GM20000 (cell line): ENCODE measurements around the gene SH3PXD2A.
"Not testable (repeated sequence)": the region's sequence is repeated elsewhere in the genome, so short reads cannot be mapped to it uniquely, and the experiment has no call there.

Experiments
- DNase-seq: peaks from one replicate; pipeline ENCODE4 v3.0.0; 2012; ENCODE audit warnings: low spot score
- TF ChIP-seq, protein P1 (sequence below): IDR thresholded peaks from 2 replicates; pipeline ENCODE4 v1.5.1; 2012; ENCODE audit warnings: mild to moderate bottlenecking, control low read depth; ENCODE audit errors: extremely low read depth, missing control alignments

SH3PXD2A gene

DNA sequence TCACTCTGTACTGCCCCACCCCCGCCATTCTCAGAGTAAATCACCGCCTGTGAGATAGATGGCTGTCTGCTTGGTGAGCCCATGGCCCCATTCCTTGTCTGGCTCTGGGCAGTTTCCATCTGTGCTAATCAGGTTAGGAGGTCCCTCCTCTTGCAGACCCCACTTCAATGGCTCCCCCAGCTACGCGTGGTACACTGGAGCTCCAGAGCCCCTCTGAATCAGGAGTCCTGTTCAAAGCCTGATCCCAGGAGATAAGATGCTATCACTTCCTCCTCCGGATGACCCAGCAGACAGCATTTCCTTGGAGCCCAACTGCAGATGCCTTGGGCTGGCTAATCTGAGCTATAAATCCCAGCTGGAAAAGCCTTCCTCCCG, 122.3 kb downstream of the SH3PXD2A start:
- TF ChIP-seq, protein P1, sequence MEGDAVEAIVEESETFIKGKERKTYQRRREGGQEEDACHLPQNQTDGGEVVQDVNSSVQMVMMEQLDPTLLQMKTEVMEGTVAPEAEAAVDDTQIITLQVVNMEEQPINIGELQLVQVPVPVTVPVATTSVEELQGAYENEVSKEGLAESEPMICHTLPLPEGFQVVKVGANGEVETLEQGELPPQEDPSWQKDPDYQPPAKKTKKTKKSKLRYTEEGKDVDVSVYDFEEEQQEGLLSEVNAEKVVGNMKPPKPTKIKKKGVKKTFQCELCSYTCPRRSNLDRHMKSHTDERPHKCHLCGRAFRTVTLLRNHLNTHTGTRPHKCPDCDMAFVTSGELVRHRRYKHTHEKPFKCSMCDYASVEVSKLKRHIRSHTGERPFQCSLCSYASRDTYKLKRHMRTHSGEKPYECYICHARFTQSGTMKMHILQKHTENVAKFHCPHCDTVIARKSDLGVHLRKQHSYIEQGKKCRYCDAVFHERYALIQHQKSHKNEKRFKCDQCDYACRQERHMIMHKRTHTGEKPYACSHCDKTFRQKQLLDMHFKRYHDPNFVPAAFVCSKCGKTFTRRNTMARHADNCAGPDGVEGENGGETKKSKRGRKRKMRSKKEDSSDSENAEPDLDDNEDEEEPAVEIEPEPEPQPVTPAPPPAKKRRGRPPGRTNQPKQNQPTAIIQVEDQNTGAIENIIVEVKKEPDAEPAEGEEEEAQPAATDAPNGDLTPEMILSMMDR: no peak
- DNase-seq: no peak

- TF ChIP-seq, protein P1: no peak
- no peak for DNase-seq
These were observed 122.9 kb downstream of the SH3PXD2A start for GRCh38 chr10:103732339-103733044.

DNA sequence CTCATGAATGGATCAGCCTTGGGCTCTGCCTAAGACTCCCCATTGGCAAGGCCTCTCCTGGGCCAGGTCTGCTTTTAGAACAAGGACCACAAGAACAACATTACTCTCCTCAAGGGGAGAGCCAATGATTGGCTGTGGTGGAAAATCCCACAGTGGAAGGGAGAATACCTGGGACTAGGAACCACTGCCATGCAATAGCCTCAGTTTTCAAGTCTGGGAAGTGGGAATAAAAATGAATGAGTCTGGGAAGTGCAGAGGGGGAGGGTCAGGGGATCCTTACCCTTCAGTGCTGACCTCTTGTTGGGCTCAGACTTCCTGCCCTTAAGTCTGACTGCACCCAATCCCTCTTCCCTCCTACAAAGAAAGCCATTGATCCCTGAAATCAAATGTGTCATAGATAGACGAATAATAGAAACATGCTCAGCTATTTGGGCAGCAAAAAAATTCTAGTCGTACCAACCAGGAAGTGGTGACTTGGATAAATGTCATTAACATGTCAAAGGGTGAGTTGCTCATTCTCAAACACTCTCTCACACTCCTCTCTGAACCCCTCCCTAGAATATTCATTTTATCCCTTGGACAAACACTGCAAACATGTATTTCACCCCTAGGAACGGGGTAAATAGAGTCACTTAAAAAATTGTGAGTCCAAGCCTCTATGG, 123.6 kb downstream of the SH3PXD2A start:
- TF ChIP-seq, protein P1: no peak
- DNase-seq: no peak

- not testable (repeated sequence) for DNase-seq
These were observed 124.3 kb downstream of the SH3PXD2A start for GRCh38 chr10:103731026-103731425.

- no peak for DNase-seq
- TF ChIP-seq, protein P1: no peak
These were observed 125.5 kb downstream of the SH3PXD2A start for GRCh38 chr10:103729851-103730250.

- no peak for DNase-seq
- TF ChIP-seq, protein P1: no peak
These were observed 127.2 kb downstream of the SH3PXD2A start for GRCh38 chr10:103727991-103728689.

DNA sequence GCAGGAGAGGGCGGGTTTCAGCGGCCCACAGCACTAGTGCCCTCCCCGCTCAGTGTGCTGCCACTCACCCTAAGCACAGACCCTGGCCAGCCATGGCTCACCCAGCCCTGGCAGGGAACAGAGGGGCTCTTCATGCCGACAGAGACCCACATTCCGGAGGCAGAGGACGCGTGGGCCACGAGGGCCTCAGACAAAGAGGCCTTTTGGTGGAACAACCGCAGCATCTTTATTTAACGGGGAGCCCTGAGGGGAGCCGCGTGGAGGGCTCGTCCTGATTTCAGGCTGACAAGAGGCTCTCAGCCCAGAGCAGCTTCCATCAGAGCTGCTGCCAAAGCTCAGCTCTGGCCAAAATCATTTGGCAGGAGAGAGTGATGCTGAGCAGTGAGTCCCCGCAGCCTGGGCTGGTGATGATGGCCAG, 127.8 kb downstream of the SH3PXD2A start:
- TF ChIP-seq, protein P1: no peak
- DNase-seq: no peak
